H9 (cell line): ENCODE data around the gene CAMKV. TPM values are rescaled to one million over a fixed set of nuclear protein-coding genes. Genes with fewer than 3 reads are reported as not detected.

ENCODE experiments used
- DNase-seq: peaks from one replicate; pipeline ENCODE4 v3.0.0-alpha.2; 2017
- H2AFZ ChIP-seq: one replicate; pipeline ENCODE4 v1.6.1; 2013; ENCODE audit warnings: mild to moderate bottlenecking, low read length, control low read depth, moderate library complexity
- H2AK5ac ChIP-seq: 2 replicates; pipeline ENCODE4 v1.6.1; 2013; ENCODE audit warnings: low read length, control low read depth, mixed read lengths; ENCODE audit not compliant: insufficient read length
- H2BK120ac ChIP-seq: one replicate; pipeline ENCODE4 v1.6.1; 2013; ENCODE audit warnings: low read depth, mild to moderate bottlenecking, low read length, control low read depth, inconsistent platforms; ENCODE audit not compliant: poor library complexity, severe bottlenecking
- H2BK12ac ChIP-seq: 2 replicates; pipeline ENCODE4 v1.6.1; 2013; ENCODE audit warnings: low read length, control low read depth, mixed read lengths, low read depth; ENCODE audit not compliant: insufficient read length
- H2BK15ac ChIP-seq: 2 replicates; pipeline ENCODE4 v1.6.1; 2013; ENCODE audit warnings: low read depth, low read length, control low read depth
- H2BK20ac ChIP-seq: one replicate; pipeline ENCODE4 v1.6.1; 2013; ENCODE audit warnings: low read depth, mild to moderate bottlenecking, low read length, control low read depth, inconsistent platforms; ENCODE audit not compliant: poor library complexity, severe bottlenecking
- H2BK5ac ChIP-seq: 2 replicates; pipeline ENCODE4 v1.6.1; 2013; ENCODE audit warnings: low read length, control low read depth, mixed read lengths; ENCODE audit not compliant: insufficient read length
- H3K14ac ChIP-seq: 2 replicates; pipeline ENCODE4 v1.6.1; 2013; ENCODE audit warnings: low read length, control low read depth; ENCODE audit not compliant: insufficient read depth
- H3K18ac ChIP-seq: 2 replicates; pipeline ENCODE4 v1.6.1; 2013; ENCODE audit warnings: low read depth, mild to moderate bottlenecking, mixed read lengths, low read length, control low read depth; ENCODE audit not compliant: insufficient read length
- H3K23ac ChIP-seq: 2 replicates; pipeline ENCODE4 v1.6.1; 2013; ENCODE audit warnings: low read length, control low read depth, mixed read lengths, low read depth; ENCODE audit not compliant: insufficient read length
- H3K23me2 ChIP-seq: 2 replicates; pipeline ENCODE4 v1.6.1; 2013; ENCODE audit warnings: low read depth, mild to moderate bottlenecking, mixed read lengths, low read length, control low read depth; ENCODE audit not compliant: insufficient read length, poor library complexity, severe bottlenecking
- H3K27ac ChIP-seq: 2 replicates; pipeline ENCODE4 v1.5.1; 2013; ENCODE audit warnings: low read length, control low read depth, mixed read lengths, low read depth; ENCODE audit not compliant: insufficient read length
- H3K27me3 ChIP-seq: 2 replicates; pipeline ENCODE4 v1.6.1; 2013; ENCODE audit warnings: low read length, control low read depth, inconsistent platforms; ENCODE audit not compliant: insufficient read depth
- H3K4ac ChIP-seq: 2 replicates; pipeline ENCODE4 v1.6.1; 2013; ENCODE audit warnings: low read depth, mild to moderate bottlenecking, control low read depth, inconsistent platforms, low read length, moderate library complexity
- H3K4me1 ChIP-seq: 2 replicates; pipeline ENCODE4 v1.6.1; 2013; ENCODE audit warnings: low read length, control low read depth, inconsistent platforms; ENCODE audit not compliant: insufficient read depth
- H3K4me2 ChIP-seq: 2 replicates; pipeline ENCODE4 v1.6.1; 2013; ENCODE audit warnings: low read length, control low read depth, mixed read lengths; ENCODE audit not compliant: insufficient read length, insufficient read depth
- H3K56ac ChIP-seq: 2 replicates; pipeline ENCODE4 v1.6.1; 2013; ENCODE audit warnings: low read depth, mild to moderate bottlenecking, mixed read lengths, low read length, control low read depth; ENCODE audit not compliant: insufficient read length
- H3K79me1 ChIP-seq: 2 replicates; pipeline ENCODE4 v1.6.1; 2013; ENCODE audit warnings: low read depth, mild to moderate bottlenecking, moderate library complexity, low read length, control low read depth, inconsistent platforms; ENCODE audit not compliant: insufficient read depth, poor library complexity, severe bottlenecking
- H3K79me2 ChIP-seq: 2 replicates; pipeline ENCODE4 v1.6.1; 2013; ENCODE audit warnings: low read length, control low read depth, inconsistent platforms; ENCODE audit not compliant: insufficient read depth
- H3K9ac ChIP-seq: 2 replicates; pipeline ENCODE4 v1.6.1; 2013; ENCODE audit warnings: low read length, control low read depth, mixed read lengths; ENCODE audit not compliant: insufficient read length; ENCODE audit errors: extremely low read depth
- H3K9me3 ChIP-seq: one replicate; pipeline ENCODE4 v1.6.1; 2013; ENCODE audit warnings: low read depth, low read length, inconsistent platforms; ENCODE audit not compliant: control insufficient read depth
- H3T11ph ChIP-seq: one replicate; pipeline ENCODE4 v1.6.1; 2013; ENCODE audit warnings: mild to moderate bottlenecking, low read length, control low read depth, inconsistent platforms
- H4K20me1 ChIP-seq: one replicate; pipeline ENCODE4 v1.6.1; 2013; ENCODE audit not compliant: control insufficient read depth, insufficient read length, insufficient read depth
- H4K5ac ChIP-seq: 2 replicates; pipeline ENCODE4 v1.6.1; 2013; ENCODE audit warnings: low read depth, mild to moderate bottlenecking, mixed read lengths, low read length, control low read depth; ENCODE audit not compliant: insufficient read length
- H4K8ac ChIP-seq: replicated peaks from 2 replicates; pipeline ENCODE4 v1.6.1; 2013; ENCODE audit warnings: low read length, control low read depth, mixed read lengths, low read depth; ENCODE audit not compliant: insufficient read length
- H4K91ac ChIP-seq: 2 replicates; pipeline ENCODE4 v1.6.1; 2013; ENCODE audit warnings: low read depth, mild to moderate bottlenecking, moderate library complexity, mixed read lengths, low read length, control low read depth; ENCODE audit not compliant: insufficient read length
- H3K27ac Mint-ChIP-seq, 3 experiments: 2 replicates in 2 of 3; 3 replicates in 1 of 3; pipeline ENCODE4 v1.8.0; 2020 to 2021; ENCODE audit warnings: mixed read lengths in 3 of 3, mild to moderate bottlenecking in 1 of 3, moderate library complexity in 1 of 3
- H3K27me3 Mint-ChIP-seq: 2 replicates; pipeline ENCODE4 v1.8.0; 2021; ENCODE audit warnings: low read depth, mild to moderate bottlenecking, moderate library complexity, mixed read lengths
- H3K36me3 Mint-ChIP-seq, 3 experiments: 2 replicates in 2 of 3; 3 replicates in 1 of 3; pipeline ENCODE4 v1.8.0; 2020 to 2021; ENCODE audit warnings: low read depth in 3 of 3, mixed read lengths in 3 of 3; ENCODE audit not compliant: insufficient read depth in 1 of 3
- H3K4me1 Mint-ChIP-seq, 2 experiments: 2 replicates each; pipeline ENCODE4 v1.8.0; 2020; ENCODE audit warnings: mixed read lengths in 2 of 2
- H3K4me3 Mint-ChIP-seq, 2 experiments: 2 replicates in 1 of 2; 3 replicates in 1 of 2; pipeline ENCODE4 v1.8.0; 2020 to 2021; ENCODE audit warnings: mild to moderate bottlenecking in 2 of 2, mixed read lengths in 2 of 2, moderate library complexity in 1 of 2
- H3K9me3 Mint-ChIP-seq, 2 experiments: 2 replicates in 1 of 2; 3 replicates in 1 of 2; pipeline ENCODE4 v1.8.0; 2020; ENCODE audit warnings: mild to moderate bottlenecking in 2 of 2, mixed read lengths in 2 of 2, moderate library complexity in 1 of 2
- WGBS: extraction: QIAGEN DNeasy Blood & Tissue Kit; methylation state at CpG from one replicate; pipeline ENCODE4 v1.1.7; 2013; ENCODE audit warnings: missing lambda C conversion rate, low lambda C conversion rate, mixed read lengths; ENCODE audit not compliant: insufficient read length; ENCODE audit errors: extremely low coverage; 5-methylcytosine and 5-hydroxymethylcytosine counted together
- total RNA-seq: library from RNA; stranded (reverse); gene quantifications from 2 replicates; pipeline ENCODE4 v1.2.1, GENCODE V29; 2021
- TF ChIP-seq, protein P1 (sequence below): fragments of 200-600 bp; sonication (generic); conservative IDR thresholded peaks from 3 replicates; pipeline ENCODE4 v1.8.0; 2021; ENCODE audit warnings: antibody characterized with exemption, mild to moderate bottlenecking

CAMKV gene
- total RNA-seq, 1 experiment from 2014 or later: 54.2 TPM

DNA sequence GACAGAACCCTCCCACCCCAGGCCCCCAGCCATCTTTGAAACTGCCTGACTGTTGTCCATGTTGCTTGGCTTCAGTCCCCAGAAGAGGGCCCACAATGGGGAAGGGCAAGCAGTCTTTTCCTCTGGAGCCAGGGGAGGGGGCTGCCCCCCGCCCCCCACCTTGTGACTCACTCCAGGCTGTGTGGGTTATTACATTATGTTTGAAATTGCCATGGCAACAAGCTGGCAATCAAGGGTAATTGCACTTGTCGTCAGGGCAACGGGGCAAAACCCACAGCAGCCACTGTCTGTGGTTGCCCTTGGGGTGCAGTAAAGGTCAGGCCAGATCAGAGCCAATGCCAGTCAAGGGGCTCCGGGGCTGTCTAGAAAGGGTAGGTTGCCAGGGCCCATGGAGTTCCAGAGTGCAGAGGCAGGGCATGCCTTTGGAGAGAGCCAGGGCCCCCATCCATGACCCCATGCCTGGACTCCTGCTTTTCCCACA is 3.1 kb upstream of the CAMKV start:
- DNase-seq: no peak
- H2BK120ac ChIP-seq: no peak overlapping the region
- no peaks in the 10 kb centered on the region for H3K36me3 Mint-ChIP-seq
- no peak overlapping the region for H2AFZ ChIP-seq
- no peak overlapping the region for H3K18ac ChIP-seq
- H3K27ac Mint-ChIP-seq: no peak overlapping the region
- H4K20me1 ChIP-seq: no peaks in the 10 kb centered on the region
- no peaks in the 10 kb centered on the region for H3K9me3 ChIP-seq
- H2BK20ac ChIP-seq: no peak overlapping the region
- no peak overlapping the region for H3K4me3 Mint-ChIP-seq
- no peaks in the 10 kb centered on the region for H3K9me3 Mint-ChIP-seq
- peaks cover 5% of the 10 kb centered on the region; the same call in 1 of the 2 replicates for H3K4me1 ChIP-seq
- no peaks in the 10 kb centered on the region for H3K79me2 ChIP-seq
- no peak overlapping the region for H3K27ac ChIP-seq
- H3K23ac ChIP-seq: no peak overlapping the region
- H2BK5ac ChIP-seq: no peak overlapping the region
- peaks cover 13 to 19% of the 10 kb centered on the region in 2 experiments for H3K4me1 Mint-ChIP-seq
- H4K5ac ChIP-seq: no peak overlapping the region
- no peak overlapping the region for H3K56ac ChIP-seq
- no peak overlapping the region for H3K4me2 ChIP-seq
- no peaks in the 10 kb centered on the region for H3K27me3 ChIP-seq
- H3K27me3 Mint-ChIP-seq: peaks cover 32% of the 10 kb centered on the region
- H4K91ac ChIP-seq: no peak overlapping the region
- no peak overlapping the region for H2BK12ac ChIP-seq
- no peak overlapping the region for H3K9ac ChIP-seq
- H4K8ac ChIP-seq: no peak overlapping the region
- H3K4ac ChIP-seq: no peak overlapping the region
- no peak overlapping the region for H2BK15ac ChIP-seq
- TF ChIP-seq, protein P1, sequence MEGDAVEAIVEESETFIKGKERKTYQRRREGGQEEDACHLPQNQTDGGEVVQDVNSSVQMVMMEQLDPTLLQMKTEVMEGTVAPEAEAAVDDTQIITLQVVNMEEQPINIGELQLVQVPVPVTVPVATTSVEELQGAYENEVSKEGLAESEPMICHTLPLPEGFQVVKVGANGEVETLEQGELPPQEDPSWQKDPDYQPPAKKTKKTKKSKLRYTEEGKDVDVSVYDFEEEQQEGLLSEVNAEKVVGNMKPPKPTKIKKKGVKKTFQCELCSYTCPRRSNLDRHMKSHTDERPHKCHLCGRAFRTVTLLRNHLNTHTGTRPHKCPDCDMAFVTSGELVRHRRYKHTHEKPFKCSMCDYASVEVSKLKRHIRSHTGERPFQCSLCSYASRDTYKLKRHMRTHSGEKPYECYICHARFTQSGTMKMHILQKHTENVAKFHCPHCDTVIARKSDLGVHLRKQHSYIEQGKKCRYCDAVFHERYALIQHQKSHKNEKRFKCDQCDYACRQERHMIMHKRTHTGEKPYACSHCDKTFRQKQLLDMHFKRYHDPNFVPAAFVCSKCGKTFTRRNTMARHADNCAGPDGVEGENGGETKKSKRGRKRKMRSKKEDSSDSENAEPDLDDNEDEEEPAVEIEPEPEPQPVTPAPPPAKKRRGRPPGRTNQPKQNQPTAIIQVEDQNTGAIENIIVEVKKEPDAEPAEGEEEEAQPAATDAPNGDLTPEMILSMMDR: no peak
- WGBS: no CpG with 5 or more reads among the region's 4 CpGs
- H3K14ac ChIP-seq: no peak overlapping the region
- peaks cover 7% of the 10 kb centered on the region for H3K23me2 ChIP-seq
- H3K79me1 ChIP-seq: no peaks in the 10 kb centered on the region
- H3T11ph ChIP-seq: no peak overlapping the region
- no peak overlapping the region for H2AK5ac ChIP-seq
